ENCODE results near the gene TMEM198.

The TMEM198 gene

DNA sequence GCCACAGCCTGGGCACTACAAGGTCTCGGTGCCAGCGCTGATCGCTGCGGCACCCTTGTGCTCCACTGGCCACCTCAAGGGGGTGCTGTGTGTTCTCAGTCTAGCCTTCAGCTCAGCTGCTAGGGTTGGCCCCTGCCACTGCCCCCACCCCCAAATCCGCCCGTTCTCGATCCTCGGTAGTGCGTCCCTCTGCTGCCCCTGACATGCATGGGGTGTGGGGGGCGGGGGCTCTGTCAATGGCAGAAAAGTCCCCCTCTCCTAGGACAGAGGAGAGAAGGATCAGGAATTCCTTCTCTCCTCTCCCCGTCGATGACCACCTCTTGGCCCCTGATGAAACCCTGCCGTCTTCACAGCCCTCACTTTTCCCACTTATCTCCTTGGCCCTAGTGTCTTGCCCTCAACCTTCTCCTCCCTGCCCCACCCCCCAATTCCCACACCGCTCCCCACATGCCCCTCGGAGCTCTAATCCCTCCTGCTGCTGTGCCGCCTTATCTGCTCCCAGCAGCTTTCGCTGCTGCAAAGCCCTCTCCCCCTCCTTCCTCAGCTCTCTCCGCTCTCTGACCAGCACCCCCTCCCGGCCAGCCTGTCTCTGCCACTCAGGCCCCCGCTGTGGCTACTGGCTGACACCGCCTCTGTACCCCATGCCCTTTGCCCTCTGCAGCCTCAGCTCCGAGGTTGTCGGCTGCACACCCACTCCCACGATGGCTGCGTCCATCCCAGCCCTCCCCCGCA, 33.9 kb upstream of the TMEM198 start:
- DNase-seq = peak; percentile 73

DNA sequence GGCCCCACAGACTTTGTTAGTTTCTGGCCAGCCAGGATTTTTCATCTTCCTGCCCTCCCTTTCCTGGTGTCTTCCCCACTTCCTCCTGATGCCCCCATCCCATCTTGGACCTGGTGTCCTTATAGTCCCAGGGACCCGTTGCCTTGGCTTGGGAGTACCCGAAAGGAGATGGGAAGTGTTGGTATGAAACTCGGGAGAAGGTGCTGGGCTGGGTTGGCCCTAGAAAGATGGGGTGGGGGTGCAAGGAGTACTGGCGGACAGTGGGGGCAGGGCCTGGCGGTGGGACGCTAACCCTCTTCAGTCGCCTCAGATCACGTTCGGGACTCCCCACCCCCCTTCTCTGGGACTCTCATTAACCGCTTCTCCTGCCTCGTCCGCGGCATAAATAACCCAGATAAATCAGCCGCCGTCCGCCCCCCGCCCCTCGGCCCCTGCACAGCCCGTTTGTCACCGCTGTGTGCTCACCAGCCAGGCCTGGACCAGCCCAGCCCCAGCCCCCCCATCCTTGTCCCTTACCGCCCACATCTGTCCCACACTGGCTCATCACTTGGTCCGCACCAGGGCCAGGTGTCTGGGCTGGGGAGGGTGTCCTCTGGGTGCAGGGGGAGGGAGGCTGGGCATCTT, 33.2 kb upstream of the TMEM198 start:
- DNase-seq = no peak

DNA sequence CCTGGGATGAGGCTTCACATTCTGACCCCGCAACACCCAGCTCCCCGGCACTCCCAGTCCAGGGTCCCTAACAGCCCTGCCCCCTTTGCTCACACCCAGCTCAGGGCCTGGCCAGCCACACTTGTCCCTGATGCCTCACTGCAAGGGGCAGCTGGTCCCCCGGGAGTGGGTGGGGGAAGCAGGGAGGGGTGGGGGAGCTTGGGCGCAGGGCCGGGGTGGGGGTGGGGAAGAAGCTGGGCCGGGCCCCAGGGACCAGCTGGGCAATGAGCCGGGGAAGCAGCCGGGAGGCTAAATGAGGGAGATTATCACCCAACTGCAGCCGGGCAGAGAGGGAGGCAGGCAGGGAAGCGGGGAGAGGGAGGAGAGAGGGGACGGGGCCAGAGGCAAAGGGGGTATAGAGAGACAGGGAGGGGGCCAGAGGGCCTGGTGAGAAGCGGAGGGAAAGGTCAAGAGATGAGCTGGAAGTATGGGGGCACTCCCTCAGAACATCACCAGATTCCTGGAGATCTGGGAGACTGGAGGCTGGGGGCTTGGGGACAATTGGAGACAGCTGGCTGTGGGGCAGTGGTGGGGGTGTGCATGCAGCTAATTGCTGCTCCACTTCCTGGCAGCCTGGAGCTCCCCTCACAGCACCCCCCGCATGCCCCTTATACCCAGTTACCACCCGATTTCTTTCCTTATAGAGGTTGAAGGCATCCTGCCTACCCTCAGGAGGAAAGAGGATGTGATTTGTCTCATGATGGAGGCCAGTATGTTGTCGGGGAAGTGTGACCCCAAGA, 32.1 kb upstream of the TMEM198 start:
- DNase-seq = no peak

DNA sequence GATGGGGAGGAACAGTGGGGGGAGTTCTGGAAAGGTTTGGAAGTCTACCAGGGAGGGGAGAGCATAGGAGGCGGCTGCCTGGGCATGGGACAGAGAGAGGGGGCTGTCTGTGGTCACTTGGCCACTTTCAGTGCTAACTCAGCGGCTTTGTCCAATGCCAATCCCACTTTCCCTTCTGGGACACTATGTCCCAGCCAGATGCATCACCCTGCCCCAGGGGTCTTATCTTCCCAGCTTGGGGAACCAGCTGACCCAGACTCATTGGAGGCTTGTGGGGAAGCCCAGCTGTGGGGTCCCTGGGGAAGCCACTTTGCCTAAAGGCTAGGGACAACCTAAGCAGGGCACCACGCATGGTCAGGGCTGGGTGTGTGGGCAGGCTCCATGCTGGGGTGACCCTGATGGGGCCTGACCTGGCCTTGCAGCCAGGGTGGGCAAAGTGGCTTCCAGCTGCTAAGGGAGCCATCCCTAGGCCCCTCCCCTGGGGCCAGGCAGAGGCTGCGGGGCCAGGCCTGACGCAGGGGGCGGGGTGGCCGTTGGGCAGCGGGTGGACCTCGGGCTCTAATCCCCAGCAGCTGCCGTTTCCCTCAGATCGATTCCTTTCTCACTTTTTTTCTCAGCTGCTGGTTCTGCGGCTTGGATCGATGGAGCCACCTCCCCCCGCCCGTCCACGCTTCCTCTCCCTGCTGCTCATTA, 31.2 kb upstream of the TMEM198 start:
- no peak for DNase-seq

DNA sequence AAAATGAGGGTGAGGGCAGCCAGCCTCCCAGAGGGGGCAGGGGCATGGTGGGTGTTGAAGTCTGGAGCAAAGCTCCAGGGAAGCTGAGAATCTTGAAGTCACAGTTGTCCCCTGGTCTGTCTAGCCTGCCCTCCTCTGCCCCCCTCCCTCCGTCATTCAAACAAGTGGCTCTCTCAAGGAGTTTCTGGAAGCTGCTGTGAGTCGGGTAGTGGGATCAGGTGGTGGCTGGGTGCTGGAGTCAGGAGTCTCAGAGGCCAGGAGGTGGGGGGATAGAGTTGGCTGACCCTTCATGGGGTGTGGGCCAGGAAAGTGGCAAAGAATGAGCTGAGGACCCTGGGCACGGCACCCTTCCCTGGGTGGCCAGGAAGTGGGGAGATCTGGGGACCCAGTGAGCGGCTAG, 30.0 kb upstream of the TMEM198 start:
- DNase-seq = no peak

DNA sequence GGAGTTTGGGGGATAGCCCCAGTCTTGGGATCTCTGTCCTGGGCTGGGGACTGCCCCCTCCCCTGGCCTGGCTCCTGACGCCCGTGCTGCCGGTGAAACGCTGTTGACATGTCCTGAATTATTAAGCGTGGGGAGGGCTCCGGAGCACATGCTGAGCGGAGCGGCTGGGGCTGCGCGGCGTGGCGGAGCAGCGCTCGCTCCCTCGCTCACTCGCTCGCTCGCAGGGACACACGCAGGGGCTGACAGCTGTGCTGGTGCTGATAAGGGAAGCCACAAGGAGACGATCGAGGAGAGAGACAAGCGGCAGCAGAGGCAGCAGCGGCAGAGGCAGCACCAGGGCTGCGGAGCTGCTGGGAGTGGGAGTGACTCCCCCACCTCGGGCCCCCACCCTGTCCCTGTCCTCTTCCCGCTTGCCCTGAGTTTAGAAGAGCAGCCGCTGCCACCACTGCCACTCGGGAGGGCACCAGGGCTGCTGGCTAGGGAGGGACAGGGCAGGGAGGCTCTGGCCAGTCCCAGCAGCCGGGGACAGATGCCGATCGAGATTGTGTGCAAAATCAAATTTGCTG, 29.5 kb upstream of the TMEM198 start, which contains the start of gene ASIC4:
Gene ASIC4 (plus strand): TSS at position 287 of the 566 bp plus-strand sequence. CDS start 243 bp downstream, at position 530.
- DNase-seq = no peak

DNA sequence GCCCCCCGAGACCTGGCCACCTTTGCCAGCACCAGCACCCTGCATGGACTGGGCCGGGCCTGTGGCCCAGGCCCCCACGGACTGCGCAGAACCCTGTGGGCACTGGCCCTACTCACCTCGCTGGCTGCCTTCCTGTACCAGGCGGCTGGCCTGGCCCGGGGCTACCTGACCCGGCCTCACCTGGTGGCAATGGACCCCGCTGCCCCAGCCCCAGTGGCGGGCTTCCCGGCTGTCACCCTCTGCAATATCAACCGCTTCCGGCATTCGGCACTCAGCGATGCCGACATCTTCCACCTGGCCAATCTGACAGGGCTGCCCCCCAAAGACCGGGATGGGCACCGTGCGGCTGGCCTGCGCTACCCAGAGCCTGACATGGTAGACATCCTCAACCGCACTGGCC, 29.0 kb upstream of the TMEM198 start:
- DNase-seq = no peak

DNA sequence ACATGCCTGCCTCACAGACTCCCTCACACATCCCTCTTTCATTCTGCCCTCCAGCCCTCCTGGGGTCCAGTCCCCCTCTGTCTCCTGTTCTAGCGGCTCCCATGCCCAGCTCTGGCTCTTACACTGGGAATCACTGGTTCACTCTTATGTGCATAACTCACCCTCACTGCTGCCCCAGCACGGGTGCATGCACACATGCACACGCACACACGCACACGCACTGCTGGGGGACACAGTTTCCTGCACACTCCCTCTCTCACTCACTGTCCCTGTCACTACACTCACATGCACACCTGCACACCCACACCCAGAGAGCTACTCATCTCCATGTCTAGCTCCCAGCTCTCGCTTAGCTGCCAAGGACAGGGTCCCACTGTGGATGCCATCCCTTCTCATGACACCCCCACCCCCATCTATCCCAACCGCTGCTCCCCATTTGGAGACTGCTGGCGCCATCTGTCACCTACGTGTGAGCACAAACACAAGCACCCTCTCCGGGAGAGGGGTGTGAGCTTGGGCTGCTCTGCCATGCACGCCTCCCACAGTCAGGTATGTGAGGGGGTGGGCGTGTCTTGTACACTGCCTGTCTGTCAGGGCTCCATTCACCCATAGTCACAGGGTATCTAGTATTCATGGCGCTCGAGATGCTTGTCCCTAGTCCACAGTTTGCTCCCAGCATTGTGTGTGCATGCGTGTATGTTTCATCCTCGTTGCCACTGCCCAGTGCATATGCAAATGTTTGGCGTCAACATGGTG, 27.8 kb upstream of the TMEM198 start:
- DNase-seq = no peak

DNA sequence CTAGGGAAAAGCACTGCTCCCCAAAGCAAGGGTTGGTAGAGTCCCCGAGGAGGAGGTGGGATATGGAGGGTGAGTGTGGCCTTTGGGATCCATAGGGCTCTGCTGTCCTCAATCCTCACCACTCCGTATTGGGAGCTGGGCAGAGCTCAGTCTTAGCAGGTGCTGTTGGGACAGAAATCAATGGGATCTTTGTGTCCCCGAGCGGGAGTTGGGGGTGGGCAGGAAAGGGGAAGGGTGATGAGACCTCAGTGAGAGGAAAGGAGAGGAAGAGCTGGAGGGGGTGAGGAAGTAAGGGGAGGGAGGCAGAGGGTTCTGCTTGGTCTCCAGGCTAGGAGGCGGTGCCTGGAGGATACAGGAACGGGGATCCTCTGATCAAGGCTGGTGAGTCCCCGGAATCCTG, 26.9 kb upstream of the TMEM198 start:
- no peak for DNase-seq

DNA sequence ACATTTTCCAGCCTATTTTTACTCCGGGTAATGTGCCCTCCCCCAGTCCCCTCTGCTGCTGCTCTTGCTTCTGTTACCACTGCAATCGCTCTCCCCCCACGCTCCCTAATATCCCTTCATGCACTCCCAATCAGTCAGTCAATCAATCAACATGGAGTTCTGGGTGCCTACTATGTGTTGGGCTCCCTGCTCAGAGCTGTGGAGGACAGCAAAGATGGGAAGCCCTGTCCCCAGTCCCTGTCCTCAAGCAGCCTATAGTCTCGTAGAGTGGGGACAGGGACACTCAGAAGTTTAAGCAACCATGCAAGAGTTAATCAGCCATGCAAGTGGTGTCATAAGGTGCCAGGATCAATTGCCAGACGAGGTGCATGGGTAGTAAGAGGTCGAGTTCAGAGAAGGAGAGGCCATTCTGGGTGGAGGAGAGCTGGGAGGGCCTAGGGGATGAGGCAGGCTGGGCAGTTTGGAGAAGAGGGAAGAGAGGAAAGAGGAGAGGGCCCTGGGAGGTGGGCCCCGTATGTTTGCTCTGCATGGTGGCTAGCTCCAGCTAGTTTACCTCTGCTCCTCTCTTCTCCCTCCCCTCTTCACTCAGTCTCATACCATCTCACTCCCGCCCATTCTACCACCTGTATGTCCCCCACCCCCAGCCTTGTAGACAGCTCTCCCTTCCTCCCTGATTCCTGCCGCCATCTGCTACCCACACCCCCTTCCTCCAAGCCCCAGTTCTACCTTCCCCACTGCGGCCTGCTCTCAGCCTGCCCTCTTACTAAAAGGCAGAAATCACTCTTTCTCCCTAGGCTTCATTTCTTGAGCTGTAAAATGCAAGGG, 25.7 kb upstream of the TMEM198 start:
- no peak for DNase-seq

DNA sequence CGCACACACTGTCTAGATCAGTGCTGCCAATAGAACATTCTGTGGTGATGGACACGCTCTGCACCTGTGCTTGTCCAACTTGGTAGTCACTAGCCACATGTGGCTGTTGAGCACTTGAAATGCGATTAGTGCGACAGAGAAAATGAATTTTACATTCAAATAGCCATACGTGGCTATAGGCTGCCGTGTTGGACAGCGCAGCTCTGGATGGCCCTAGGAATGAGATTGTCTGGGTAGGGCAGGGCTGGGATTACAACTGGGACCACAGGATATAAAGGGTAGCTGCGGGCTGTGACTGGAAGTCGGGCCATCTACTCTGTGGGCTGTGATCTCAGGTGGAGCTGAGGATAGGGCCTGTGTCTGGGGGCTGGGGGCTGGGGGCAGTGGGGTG, 24.3 kb upstream of the TMEM198 start:
- no peak for DNase-seq

DNA sequence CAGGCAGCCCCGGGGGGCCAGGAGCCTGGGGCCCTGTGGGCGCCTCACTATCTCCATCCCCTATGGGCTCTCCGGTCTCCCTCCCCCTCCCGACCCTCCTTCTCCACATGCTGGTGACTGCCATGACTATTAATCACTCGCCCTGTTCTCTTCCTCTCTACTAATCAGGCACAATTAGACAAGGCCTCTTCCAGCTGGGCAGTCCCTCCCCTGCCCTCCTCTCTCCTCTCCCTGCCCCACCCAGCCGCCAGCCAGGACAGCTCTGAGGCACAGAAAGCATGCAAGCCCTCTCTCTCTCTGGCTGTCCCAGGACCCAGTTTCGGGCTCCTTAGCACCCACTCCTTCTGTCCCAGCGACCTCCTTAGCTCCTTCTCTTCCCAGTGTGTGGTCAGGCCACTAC, 23.7 kb upstream of the TMEM198 start:
- no peak for DNase-seq

DNA sequence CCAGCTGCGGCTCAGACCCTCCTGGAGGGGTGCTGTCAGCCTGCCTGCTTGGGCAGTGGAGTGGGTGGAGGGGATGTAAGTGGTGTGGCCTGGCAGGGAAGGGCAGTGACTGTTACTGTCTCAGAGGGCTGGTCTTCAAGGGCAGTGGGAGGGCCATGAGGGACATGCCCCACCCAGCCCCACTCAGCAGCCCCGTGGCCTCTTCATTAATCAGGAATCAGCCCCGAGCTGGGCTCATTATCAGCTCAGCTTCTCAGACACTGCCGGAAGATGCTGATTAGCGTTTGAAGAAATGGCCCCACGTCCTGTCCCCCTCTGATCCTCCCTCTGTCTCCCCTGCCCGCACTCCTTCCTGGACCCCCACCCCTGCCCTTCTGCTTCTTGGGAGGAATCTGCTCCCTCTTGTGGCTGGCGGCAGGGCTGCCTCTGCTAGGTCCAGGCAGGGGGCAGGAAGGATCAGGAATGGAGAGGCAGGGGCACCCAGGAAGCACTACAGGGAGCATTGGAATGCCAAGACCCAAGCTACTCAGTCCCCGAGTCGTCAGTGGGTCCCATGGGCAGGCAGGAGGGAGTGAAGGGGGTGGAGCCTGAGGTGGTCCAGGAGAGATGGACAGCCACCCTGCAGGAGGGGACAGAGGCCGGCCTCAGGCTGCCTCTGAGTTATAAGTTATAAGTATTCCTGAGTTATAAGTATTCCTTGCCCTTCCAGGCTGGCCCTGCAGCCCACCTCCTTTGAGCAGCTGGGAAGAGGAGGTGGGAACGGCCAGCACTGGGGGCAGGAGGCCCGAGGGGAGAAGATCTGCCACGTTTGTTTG, 22.6 kb upstream of the TMEM198 start:
- DNase-seq = no peak

DNA sequence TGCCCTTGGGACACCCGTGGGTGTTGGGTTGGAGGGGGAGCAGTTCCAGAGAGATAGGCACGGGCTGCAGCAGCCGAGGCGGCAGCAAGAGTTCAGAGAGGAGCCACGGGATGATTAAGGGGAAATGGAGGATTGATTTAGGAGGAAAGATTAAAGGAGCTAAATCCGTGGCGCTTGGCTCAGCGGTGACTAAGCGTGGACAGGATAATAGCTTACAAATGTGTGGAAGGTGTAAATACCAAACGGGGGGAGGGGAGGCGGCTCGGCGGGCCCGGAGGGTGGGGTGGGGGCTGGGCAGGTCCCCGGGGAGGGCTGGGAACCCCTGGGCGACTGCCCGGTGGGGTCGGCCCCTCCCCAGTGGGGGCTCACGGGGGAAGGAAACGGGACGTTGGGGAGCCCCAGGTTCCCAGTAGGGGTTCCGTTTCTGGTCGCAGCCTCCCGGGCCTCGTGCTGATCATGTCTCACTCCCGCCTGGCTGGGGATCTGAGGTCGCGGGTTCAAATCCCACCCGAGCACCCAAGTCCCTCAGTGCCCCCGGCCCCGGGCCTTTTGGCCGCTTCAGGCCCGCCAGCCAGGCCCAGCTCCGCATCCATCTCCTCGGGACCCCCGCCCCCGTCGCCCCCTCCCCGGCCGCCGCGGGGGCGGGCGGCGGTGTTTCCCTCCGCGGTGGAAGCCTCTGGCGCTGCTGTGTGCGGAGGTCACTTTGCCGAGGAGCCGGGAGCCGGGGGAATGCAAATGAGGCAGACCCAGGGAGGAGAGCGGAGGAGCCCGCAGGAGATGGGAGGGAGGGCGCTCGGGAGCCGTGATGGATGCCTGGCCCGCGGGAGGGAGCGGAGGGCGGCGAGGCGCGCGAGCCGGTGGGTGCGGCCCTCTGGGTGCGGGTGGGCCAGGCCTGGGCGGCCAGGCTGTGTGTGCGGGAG, 21.5 kb upstream of the TMEM198 start:
- DNase-seq = no peak

DNA sequence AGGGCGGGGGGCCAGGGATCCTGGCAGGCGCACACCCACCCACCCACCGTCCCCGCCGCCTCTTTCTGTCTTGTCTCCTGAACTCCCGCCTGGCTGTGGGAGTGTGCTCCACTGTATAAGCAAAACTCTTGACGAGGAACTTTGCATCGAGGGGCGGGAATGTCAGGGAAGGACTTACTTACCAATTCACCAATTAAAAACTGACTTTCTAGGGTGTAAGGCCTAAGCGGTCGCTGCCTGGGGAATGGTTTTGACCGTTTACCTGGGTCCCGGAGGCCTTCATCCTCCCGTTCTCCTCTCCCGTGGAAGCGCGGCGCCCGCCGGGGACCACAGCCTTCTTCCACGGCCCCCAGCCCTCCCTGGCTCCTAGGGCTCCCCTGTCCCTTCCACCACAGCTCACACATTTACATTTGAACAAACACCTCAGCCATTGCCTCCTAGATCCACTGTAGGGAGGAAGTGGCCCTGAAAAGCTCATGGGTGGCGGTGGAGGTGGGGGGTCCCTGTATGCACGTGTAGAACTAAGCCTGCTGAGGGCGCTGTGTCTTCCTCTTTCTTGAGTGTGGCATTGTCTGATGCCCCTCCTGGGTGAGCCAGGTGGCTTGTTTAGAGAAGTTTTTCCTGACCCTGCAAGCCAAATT, 20.7 kb upstream of the TMEM198 start:
- no peak for DNase-seq

DNA sequence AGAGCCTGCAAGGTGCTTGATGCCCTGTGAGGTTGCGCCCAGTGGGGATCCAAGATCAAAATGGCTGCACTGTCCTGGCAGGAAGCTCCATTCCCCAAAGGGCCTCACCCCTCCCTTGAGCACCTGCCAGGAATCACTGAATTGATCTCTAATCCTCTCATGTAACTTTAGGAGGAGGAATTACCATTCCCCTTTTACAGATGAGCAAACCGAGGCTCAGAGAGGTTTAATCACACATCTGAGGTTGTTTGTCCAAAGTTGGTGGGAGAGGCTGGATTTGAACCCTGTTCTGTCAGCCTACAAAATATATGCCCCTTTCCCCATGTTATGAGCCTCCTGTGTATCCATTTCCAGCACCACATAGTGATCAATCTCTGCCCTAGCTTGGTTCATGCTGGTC, 19.0 kb upstream of the TMEM198 start:
- no peak for DNase-seq

DNA sequence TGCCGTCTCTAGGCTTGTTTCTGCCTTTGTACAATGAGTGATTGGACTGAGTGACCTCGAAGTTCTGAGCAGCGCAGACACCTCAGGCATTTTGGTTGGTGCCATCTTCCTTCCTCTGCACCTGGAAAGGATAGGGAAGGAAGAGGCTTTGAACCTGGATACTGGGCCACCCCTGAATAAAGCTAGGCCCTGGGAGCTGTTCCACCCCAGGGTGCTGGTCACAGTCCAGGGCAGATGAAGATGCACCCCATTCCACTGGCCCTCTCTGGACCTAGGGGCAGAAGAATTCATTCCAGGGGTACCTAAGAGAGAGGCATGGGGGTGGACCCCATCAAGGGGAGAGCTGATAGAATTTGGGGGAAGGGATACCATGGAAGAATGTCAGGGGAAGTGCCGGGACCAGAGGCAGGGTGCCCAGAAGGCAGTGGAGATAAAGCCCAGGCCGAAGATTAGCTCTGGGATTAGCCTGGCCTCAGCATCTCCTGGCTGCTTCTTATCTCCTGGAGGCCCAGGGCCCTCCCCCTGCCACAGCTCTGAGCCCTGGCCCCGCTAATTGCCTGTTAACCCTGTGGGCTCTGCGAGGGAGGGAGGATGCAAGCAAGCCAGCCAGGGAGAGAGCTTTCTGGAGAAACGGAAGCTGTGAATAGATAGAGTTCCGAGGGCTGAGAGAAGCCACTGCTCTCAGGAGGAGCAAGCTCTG, 18.1 kb upstream of the TMEM198 start:
- DNase-seq = no peak
